ENCODE results near the gene C12orf42.

The C12orf42 gene

DNA sequence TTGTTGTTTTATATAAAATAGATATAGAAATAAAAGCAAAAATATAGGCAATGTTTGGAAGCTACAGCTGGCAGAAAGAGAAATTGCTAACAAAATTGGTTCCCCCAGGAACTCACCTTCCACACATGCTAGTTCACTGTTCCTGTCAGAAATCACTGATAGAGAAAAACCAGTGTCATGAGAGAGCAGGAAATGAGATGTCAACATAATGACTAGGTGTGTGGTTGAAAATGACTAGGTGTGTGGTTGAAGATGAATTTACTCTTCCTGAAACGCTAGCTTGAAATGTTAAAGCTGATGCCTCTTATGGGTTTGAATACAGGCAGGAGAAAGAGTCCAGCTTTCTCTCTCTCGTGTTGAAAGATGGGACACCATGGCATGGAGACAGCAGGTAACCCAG is 216.3 kb downstream of the C12orf42 start:
- Histone ChIP-seq H3K36me3 (no peaks in the 10 kb centered on the region), H3K27me3 (ENCODE audit: insufficient read depth, low read depth, severe bottlenecking) (no peaks in the 10 kb centered on the region), H3K4me3 (ENCODE audit: low read depth, low read length) (no peak overlapping the region), H3K27ac (no peak overlapping the region), H3K9me3 (ENCODE audit: severe bottlenecking) (no peaks in the 10 kb centered on the region)
- TF ChIP-seq, protein P1, sequence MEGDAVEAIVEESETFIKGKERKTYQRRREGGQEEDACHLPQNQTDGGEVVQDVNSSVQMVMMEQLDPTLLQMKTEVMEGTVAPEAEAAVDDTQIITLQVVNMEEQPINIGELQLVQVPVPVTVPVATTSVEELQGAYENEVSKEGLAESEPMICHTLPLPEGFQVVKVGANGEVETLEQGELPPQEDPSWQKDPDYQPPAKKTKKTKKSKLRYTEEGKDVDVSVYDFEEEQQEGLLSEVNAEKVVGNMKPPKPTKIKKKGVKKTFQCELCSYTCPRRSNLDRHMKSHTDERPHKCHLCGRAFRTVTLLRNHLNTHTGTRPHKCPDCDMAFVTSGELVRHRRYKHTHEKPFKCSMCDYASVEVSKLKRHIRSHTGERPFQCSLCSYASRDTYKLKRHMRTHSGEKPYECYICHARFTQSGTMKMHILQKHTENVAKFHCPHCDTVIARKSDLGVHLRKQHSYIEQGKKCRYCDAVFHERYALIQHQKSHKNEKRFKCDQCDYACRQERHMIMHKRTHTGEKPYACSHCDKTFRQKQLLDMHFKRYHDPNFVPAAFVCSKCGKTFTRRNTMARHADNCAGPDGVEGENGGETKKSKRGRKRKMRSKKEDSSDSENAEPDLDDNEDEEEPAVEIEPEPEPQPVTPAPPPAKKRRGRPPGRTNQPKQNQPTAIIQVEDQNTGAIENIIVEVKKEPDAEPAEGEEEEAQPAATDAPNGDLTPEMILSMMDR (IDR thresholded peaks at IDR 0.05; ENCODE audit: low read depth, low read length): no peak
- DNase-seq: no peak

DNA sequence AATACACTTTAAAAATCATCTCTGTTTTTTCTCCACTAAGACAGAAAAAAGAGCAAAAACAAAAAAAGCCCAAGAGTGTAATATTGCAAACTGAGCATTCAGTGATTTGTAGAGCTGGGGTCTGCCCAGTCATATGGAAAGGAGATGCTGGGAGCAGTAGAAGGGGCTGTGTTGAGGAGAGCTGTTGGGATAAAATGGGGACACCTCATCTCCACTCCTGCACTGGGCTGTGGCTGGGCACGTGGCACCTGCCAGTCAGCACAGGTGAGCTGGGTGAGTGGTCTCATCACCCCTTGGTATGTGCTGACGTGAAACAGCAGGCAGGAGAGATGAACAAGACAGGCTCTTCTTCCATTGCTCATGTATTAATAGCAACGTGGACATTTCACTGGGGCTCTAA is 217.4 kb downstream of the C12orf42 start:
- Histone ChIP-seq H3K27me3 (ENCODE audit: insufficient read depth, low read depth, severe bottlenecking) (no peaks in the 10 kb centered on the region), H3K9me3 (ENCODE audit: severe bottlenecking) (no peaks in the 10 kb centered on the region), H3K27ac (no peak overlapping the region), H3K36me3 (no peaks in the 10 kb centered on the region), H3K4me3 (ENCODE audit: low read depth, low read length) (no peak overlapping the region)
- TF ChIP-seq, protein P1 (IDR thresholded peaks at IDR 0.05; ENCODE audit: low read depth, low read length): no peak
- DNase-seq: no peak

- no peak overlapping the region for H3K4me3 ChIP-seq (ENCODE audit: low read depth, low read length)
- H3K27me3 ChIP-seq (ENCODE audit: insufficient read depth, low read depth, severe bottlenecking): no peaks in the 10 kb centered on the region
- TF ChIP-seq, protein P1 (IDR thresholded peaks at IDR 0.05; ENCODE audit: low read depth, low read length): no peak
- no peak for DNase-seq
- no peaks in the 10 kb centered on the region for H3K9me3 ChIP-seq (ENCODE audit: severe bottlenecking)
- H3K27ac ChIP-seq: no peak overlapping the region
- H3K36me3 ChIP-seq: no peaks in the 10 kb centered on the region
Measured at GRCh38 chr12:103273645-103274044, 222.1 kb downstream of the C12orf42 start.

DNA sequence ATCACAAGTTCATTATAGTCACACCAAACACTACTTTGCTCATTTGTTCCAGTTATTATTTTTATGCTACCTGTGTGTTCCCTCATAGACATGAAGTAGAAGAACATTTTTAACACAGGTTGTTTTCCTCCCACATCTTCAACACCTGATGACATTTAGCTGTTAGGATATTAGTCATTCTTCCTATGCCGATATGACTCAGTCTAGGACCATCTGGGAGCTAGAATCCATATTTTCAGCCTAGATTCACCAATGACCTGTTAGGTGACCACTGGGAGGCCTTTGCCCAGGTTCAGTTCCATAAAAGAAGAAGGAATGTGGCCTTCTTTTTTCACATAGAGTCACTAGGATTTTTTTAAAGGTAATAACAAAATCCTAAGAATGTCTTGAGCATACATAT is 222.8 kb downstream of the C12orf42 start:
- TF ChIP-seq, protein P1 (IDR thresholded peaks at IDR 0.05; ENCODE audit: low read depth, low read length): no peak
- DNase-seq: no peak

DNA sequence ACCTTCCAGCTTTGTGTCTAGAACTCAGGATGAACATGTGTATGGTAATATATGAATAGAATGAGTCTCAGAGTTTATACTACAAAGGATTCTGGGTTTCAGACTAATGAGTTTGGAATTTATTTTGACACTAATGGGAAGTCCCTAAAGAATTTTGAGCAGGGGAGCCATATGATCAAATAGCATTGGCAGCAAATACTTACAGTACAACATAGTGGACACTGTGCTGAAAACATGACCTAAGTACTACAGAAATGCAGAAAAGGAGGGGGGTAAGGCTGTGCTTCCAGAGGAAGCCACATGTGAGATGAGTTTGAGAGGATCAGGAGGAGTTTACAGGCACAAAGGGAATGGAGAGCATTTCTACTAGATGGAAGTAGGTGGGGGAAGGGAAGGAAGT is 225.8 kb downstream of the C12orf42 start:
- Histone ChIP-seq H3K27me3 (ENCODE audit: insufficient read depth, low read depth, severe bottlenecking) (no peaks in the 10 kb centered on the region), H3K4me3 (ENCODE audit: low read depth, low read length) (no peak overlapping the region), H3K9me3 (ENCODE audit: severe bottlenecking) (no peaks in the 10 kb centered on the region), H3K36me3 (no peaks in the 10 kb centered on the region), H3K27ac (no peak overlapping the region)
- TF ChIP-seq, protein P1 (IDR thresholded peaks at IDR 0.05; ENCODE audit: low read depth, low read length): no peak
- no peak for DNase-seq

More for the DNA sequence above, 222.8 kb downstream of the C12orf42 start:
- Histone ChIP-seq H3K27me3 (ENCODE audit: insufficient read depth, low read depth, severe bottlenecking) (no peaks in the 10 kb centered on the region), H3K36me3 (no peaks in the 10 kb centered on the region), H3K27ac (no peak overlapping the region), H3K9me3 (ENCODE audit: severe bottlenecking) (no peaks in the 10 kb centered on the region), H3K4me3 (ENCODE audit: low read depth, low read length) (no peak overlapping the region)

DNA sequence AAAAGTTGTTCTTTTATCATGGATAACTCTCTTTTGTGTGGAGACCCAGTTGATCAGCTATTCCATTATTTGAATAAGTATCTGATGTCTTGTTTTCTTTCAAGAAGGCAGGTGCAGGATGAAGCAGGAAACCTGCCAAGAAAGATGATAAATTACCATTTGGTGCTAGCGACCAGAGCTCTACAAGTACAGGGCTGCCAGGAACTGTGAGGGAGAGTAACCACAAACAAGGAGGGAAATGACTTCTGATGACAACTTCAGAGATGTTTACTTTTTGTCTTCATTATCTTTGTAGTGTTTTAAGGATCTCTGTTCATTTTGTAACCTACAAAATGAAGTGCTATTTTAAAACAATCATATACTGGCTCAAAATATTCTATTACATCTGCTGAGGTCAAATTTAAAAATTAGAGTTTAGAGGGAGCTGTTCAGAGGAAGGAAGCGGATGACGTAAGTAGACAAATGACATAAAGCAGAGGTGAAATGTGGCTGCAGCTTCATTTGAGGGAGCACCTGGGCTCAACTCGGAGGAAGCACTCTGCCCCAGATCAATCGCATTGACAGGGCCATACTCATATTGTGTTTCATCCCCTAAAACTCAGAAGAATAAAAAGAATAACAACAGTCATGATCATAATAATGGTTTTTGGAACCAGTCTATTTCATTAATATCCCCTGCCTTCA is 226.8 kb downstream of the C12orf42 start:
- TF ChIP-seq, protein P1 (IDR thresholded peaks at IDR 0.05; ENCODE audit: low read depth, low read length): no peak
- Histone ChIP-seq H3K36me3 (no peaks in the 10 kb centered on the region), H3K27me3 (ENCODE audit: insufficient read depth, low read depth, severe bottlenecking) (no peaks in the 10 kb centered on the region), H3K4me3 (ENCODE audit: low read depth, low read length) (no peak overlapping the region), H3K9me3 (ENCODE audit: severe bottlenecking) (no peaks in the 10 kb centered on the region), H3K27ac (no peak overlapping the region)
- no peak for DNase-seq

All from WERI-Rb-1 (cell line).